Measurements from ENCODE around the gene FXR2.

DNA sequence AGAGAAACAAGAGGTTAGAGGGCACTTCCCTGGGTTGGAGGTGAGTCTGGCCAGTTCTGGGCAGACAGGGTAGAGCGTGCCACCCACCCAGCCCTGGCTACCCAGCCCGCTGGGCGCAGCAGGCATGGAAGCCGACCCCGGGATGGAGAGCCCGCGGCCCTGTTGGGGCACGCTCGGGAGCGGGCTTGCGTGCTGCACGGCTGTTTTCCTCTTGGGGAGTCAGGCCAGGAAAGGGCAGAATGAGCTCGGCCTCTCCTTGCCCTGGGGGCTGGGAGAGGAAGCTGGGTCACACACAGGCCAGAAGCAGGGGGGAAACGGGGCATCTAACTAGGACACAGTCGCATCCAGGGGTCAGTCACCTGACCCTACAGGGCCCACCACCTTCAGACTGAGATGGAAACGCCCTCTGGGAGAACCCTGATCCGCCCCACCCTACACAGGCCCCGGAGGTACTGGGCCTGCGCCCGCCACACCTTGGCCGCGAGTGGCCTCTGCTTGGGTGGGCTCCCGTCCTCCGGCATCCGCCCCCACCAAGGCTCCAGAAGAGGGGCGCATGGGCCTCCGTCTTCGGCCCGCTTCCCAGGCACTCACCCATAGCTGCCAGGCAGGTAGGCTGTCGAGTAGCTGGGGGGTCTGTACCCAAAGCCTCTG is 26.0 kb downstream of the FXR2 start:
- TF ChIP-seq, protein P1, sequence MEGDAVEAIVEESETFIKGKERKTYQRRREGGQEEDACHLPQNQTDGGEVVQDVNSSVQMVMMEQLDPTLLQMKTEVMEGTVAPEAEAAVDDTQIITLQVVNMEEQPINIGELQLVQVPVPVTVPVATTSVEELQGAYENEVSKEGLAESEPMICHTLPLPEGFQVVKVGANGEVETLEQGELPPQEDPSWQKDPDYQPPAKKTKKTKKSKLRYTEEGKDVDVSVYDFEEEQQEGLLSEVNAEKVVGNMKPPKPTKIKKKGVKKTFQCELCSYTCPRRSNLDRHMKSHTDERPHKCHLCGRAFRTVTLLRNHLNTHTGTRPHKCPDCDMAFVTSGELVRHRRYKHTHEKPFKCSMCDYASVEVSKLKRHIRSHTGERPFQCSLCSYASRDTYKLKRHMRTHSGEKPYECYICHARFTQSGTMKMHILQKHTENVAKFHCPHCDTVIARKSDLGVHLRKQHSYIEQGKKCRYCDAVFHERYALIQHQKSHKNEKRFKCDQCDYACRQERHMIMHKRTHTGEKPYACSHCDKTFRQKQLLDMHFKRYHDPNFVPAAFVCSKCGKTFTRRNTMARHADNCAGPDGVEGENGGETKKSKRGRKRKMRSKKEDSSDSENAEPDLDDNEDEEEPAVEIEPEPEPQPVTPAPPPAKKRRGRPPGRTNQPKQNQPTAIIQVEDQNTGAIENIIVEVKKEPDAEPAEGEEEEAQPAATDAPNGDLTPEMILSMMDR (conservative IDR thresholded peaks at IDR 0.05): no peak
- no peak for TF ChIP-seq EZH2 (IDR thresholded peaks at IDR 0.05; ENCODE audit: low read depth)

Measured in PC-9 (cell line).